22Rv1 (cell line): ENCODE measurements around the gene CDC20.

ENCODE experiments used
- CTCF ChIP-seq: fragments of 450-650 bp; IDR thresholded peaks from 2 replicates; pipeline ENCODE4 v1.5.1; 2017; ENCODE audit warnings: mild to moderate bottlenecking
- ZFX ChIP-seq: fragments of 450-650 bp; IDR thresholded peaks from 2 replicates; pipeline ENCODE4 v1.6.1; 2017; ENCODE audit warnings: antibody characterized with exemption, borderline replicate concordance

- TF ChIP-seq CTCF (no peak), ZFX (no peak)
Measured at GRCh38 chr1:43368646-43369020, 9.9 kb downstream of the CDC20 start.
